HepG2 (cell line): ENCODE data around the gene APC2. TPM values are rescaled to one million over a fixed set of nuclear protein-coding genes. Genes with fewer than 3 reads are reported as not detected.

Experiments used
- ATAC-seq: fragments of 200-7000 bp; cut with Tn5 transposase; 3 replicates; pipeline ENCODE4 v1.9.1; 2020; ENCODE audit warnings: mild to moderate bottlenecking, moderate library complexity
- BruUV-seq: library from RNA; stranded (reverse); fragments of 400-500 nt; replicated peaks from 2 replicates; lab custom pipeline; 2021; lab: Mats Ljungman, UMichigan
- CTCF ChIA-PET: fragments of 300-600 bp; formaldehyde crosslinking; extraction: SDS; loops from one replicate; lab custom pipeline; 2021; ENCODE audit warnings: low total read pairs, inconsistent platforms, low intra/inter-chr PET ratio; lab: Yijun Ruan, JAX
- POLR2A ChIA-PET: fragments of 350-600 bp; sonication (Branson Sonifier 250); formaldehyde crosslinking; loops from one replicate; lab custom pipeline; 2020; ENCODE audit warnings: antibody characterized with exemption, inconsistent platforms; lab: Yijun Ruan, JAX
- DNase-seq: peaks from one replicate; pipeline ENCODE4 v3.0.0-alpha.2; 2015; ENCODE audit warnings: low spot score
- FAIRE-seq: peaks from 3 replicates; lab custom pipeline; 2011; peaks lifted over from hg19 to GRCh38; lab: Jason Lieb, UNC
- H2AFZ ChIP-seq: one replicate; pipeline ENCODE4 v1.6.1; 2011; ENCODE audit warnings: low read length, inconsistent platforms
- H3K27ac ChIP-seq: fragments of 300-600 bp; 3 replicates; pipeline ENCODE4 v1.8.0; 2011; ENCODE audit warnings: mixed run types, mild to moderate bottlenecking, mixed read lengths, low read length, inconsistent platforms; ENCODE audit not compliant: insufficient read depth; ENCODE audit errors: extremely low read length
- H3K27me3 ChIP-seq, 2 experiments: fragments of 200-600 bp in 1 of 2; 2 replicates in 1 of 2; 3 replicates in 1 of 2; pipeline versions ENCODE4 v1.6.0 to v1.8.0; 2011; ENCODE audit warnings: low read length in 2 of 2, mild to moderate bottlenecking in 2 of 2, moderate library complexity in 2 of 2, inconsistent platforms in 1 of 2; ENCODE audit not compliant: insufficient read depth in 2 of 2, control insufficient read depth in 1 of 2
- H3K36me3 ChIP-seq, 2 experiments: fragments of 200-600 bp in 1 of 2; replicated peaks in 1 of 2; 2 replicates in 1 of 2; 3 replicates in 1 of 2; pipeline versions ENCODE4 v1.5.1 to v1.8.0; 2011; ENCODE audit warnings: low read length in 2 of 2, inconsistent platforms in 1 of 2; ENCODE audit not compliant: insufficient read depth in 2 of 2, control insufficient read depth in 1 of 2
- H3K4me1 ChIP-seq: 2 replicates; pipeline ENCODE4 v1.5.1; 2012; ENCODE audit warnings: low read length, inconsistent platforms; ENCODE audit not compliant: insufficient read depth
- H3K4me2 ChIP-seq: 2 replicates; pipeline ENCODE4 v1.6.0; 2011; ENCODE audit warnings: low read depth, low read length, inconsistent platforms
- H3K4me3 ChIP-seq, 3 experiments: fragments of 200-600 bp in 1 of 3; sonication (generic), shearing (Covaris generic) in 1 of 3; replicated peaks in 1 of 3; 2 replicates each; pipeline ENCODE4 v1.5.1; 2011 to 2016; ENCODE audit warnings: low read length in 3 of 3, inconsistent platforms in 2 of 3, low read depth in 2 of 3, mild to moderate bottlenecking in 2 of 3, control low read depth in 1 of 3, mixed read lengths in 1 of 3; ENCODE audit not compliant: insufficient read depth in 1 of 3
- H3K79me2 ChIP-seq: one replicate; pipeline ENCODE4 v1.6.1; 2011; ENCODE audit warnings: low read length, inconsistent platforms; ENCODE audit not compliant: insufficient read depth
- H3K9ac ChIP-seq: 2 replicates; pipeline ENCODE4 v1.6.0; 2011; ENCODE audit warnings: mild to moderate bottlenecking, low read depth, low read length, inconsistent platforms; ENCODE audit not compliant: insufficient read depth
- H3K9me3 ChIP-seq: 2 replicates; pipeline ENCODE4 v1.5.1; 2012; ENCODE audit warnings: mild to moderate bottlenecking, low read length
- H4K20me1 ChIP-seq: 2 replicates; pipeline ENCODE4 v1.6.0; 2011; ENCODE audit warnings: inconsistent platforms, mild to moderate bottlenecking, low read length, moderate library complexity; ENCODE audit not compliant: insufficient read depth
- AGO1 ChIP-seq: fragments of 200-400 bp; formaldehyde crosslinking; IDR thresholded peaks from 2 replicates; pipeline ENCODE4 v1.6.1; 2017; ENCODE audit warnings: mild to moderate bottlenecking, low read depth, low read length, moderate library complexity; ENCODE audit not compliant: poor library complexity, severe bottlenecking
- AGO2 ChIP-seq: fragments of 200-400 bp; formaldehyde crosslinking; optimal IDR thresholded peaks from 2 replicates; pipeline ENCODE3; 2017; ENCODE audit warnings: mild to moderate bottlenecking, low read depth, low read length, moderate library complexity
- AKAP8 ChIP-seq: sonication (generic); formaldehyde crosslinking; IDR thresholded peaks from 2 replicates; pipeline ENCODE4 v1.5.1; 2020; ENCODE audit warnings: mild to moderate bottlenecking, missing genetic modification reagents
- CENPT ChIP-seq: sonication (generic); formaldehyde crosslinking; IDR thresholded peaks from 2 replicates; pipeline ENCODE4 v1.8.0; 2022; ENCODE audit warnings: low read depth, mild to moderate bottlenecking, moderate library complexity, missing genetic modification reagents
- MIER2 ChIP-seq: IDR thresholded peaks from 2 replicates; pipeline ENCODE4 v1.6.1; 2016; ENCODE audit warnings: missing biosample characterization, missing genetic modification reagents
- NONO ChIP-seq, 2 experiments: fragments of 450-650 bp in 1 of 2; sonication (generic) in 1 of 2; formaldehyde crosslinking in 1 of 2; IDR thresholded peaks in 1 of 2; conservative IDR thresholded peaks in 1 of 2; 2 replicates each; pipeline versions ENCODE4 v1.6.1 to v1.8.0; 2017 to 2022; ENCODE audit warnings: mild to moderate bottlenecking in 1 of 2, missing genetic modification reagents in 1 of 2, moderate library complexity in 1 of 2
- POLR2A ChIP-seq, 2 experiments: IDR thresholded peaks; 2 replicates each; pipeline ENCODE4 v1.6.1; 2011; ENCODE audit warnings: low read depth in 2 of 2, low read length in 2 of 2, mild to moderate bottlenecking in 1 of 2, moderate library complexity in 1 of 2; ENCODE audit not compliant: insufficient read depth in 1 of 2
- POLR2G ChIP-seq: fragments of 200-400 bp; formaldehyde crosslinking; IDR thresholded peaks from 2 replicates; pipeline ENCODE4 v1.6.1; 2018; ENCODE audit warnings: mild to moderate bottlenecking, low read depth, low read length, moderate library complexity
- RBM22 ChIP-seq: fragments of 200-400 bp; formaldehyde crosslinking; optimal IDR thresholded peaks from 2 replicates; pipeline ENCODE3; 2017; ENCODE audit warnings: mild to moderate bottlenecking, low read length, moderate library complexity
- TMF1 ChIP-seq: sonication (generic); formaldehyde crosslinking; IDR thresholded peaks from 2 replicates; pipeline ENCODE4 v1.8.1; 2022; ENCODE audit warnings: low read depth, missing genetic modification reagents
- ZBTB42 ChIP-seq: sonication (generic); formaldehyde crosslinking; IDR thresholded peaks from 2 replicates; pipeline ENCODE4 v1.5.0; 2020; ENCODE audit warnings: mild to moderate bottlenecking, missing genetic modification reagents
- ZBTB7A ChIP-seq: sonication (generic); formaldehyde crosslinking; IDR thresholded peaks from 2 replicates; pipeline ENCODE4 v1.8.0; 2022; ENCODE audit warnings: mild to moderate bottlenecking, missing genetic modification reagents
- ZNF550 ChIP-seq: sonication (generic); formaldehyde crosslinking; IDR thresholded peaks from 2 replicates; pipeline ENCODE4 v1.4.0; 2020; ENCODE audit warnings: mild to moderate bottlenecking, missing genetic modification reagents, borderline replicate concordance
- ZNF710 ChIP-seq: sonication (generic); formaldehyde crosslinking; IDR thresholded peaks from 2 replicates; pipeline ENCODE4 v1.5.0; 2020; ENCODE audit warnings: mild to moderate bottlenecking, missing genetic modification reagents, borderline replicate concordance
- ZNF83 ChIP-seq: sonication (generic); formaldehyde crosslinking; IDR thresholded peaks from 2 replicates; pipeline ENCODE4 v1.4.0; 2020; ENCODE audit warnings: missing genetic modification reagents, mild to moderate bottlenecking, borderline replicate concordance
- WGBS: methylation state at CpG from one replicate; pipeline ENCODE4 v1.1.6; 2017; ENCODE audit warnings: low lambda C conversion rate; 5-methylcytosine and 5-hydroxymethylcytosine counted together
- in situ Hi-C: cut with HindIII; loops from 2 replicates; pipeline ENCODE4 v1.10.0; 2017; ENCODE audit warnings: low pct_unique_long_range_greater_than_20kb; ENCODE audit not compliant: extremely low pct_ligation_motif_present
- intact Hi-C: fragments of 100-400 bp; cut with micrococcal nuclease; formaldehyde crosslinking; loops from one replicate; pipeline ENCODE4 v1.10.0; 2022; ENCODE audit not compliant: unreplicated experiment
- polyA plus RNA-seq, 8 experiments: library from polyadenylated mRNA; depleted of rRNA in 3 of 8; stranded (reverse) in 7 of 8; unstranded in 1 of 8; fragments of >200 nt; fragmentation: Illumina TruSeq in 4 of 8; extraction: Trizol in 4 of 8; gene quantifications; 2 replicates each; pipeline versions ENCODE4 v1.2.1 to v1.2.3, GENCODE V29; 2011 to 2016; ENCODE audit warnings: low read depth in 4 of 8, missing spikeins in 1 of 8, mixed read lengths in 1 of 8; ENCODE audit not compliant: insufficient read depth in 1 of 8
- total RNA-seq, 5 experiments: library from RNA; depleted of rRNA; stranded (reverse); fragments of >200 nt; fragmentation: Illumina TruSeq; extraction: Trizol; gene quantifications; 2 replicates each; pipeline ENCODE4 v1.2.3, GENCODE V29; 2016; ENCODE audit warnings: low read depth in 1 of 5
- TF ChIP-seq, protein P1 (sequence below): sonication (generic); formaldehyde crosslinking; IDR thresholded peaks from 2 replicates; pipeline ENCODE4 v1.5.1; 2020; ENCODE audit warnings: missing genetic modification reagents, mild to moderate bottlenecking, borderline replicate concordance

The APC2 gene
- total and polyA plus RNA-seq, 2 of the 13 experiments (the other 11 are each of a cell fraction or from before 2014, with no cell fraction given) = 0.08 to 0.22 TPM

DNA sequence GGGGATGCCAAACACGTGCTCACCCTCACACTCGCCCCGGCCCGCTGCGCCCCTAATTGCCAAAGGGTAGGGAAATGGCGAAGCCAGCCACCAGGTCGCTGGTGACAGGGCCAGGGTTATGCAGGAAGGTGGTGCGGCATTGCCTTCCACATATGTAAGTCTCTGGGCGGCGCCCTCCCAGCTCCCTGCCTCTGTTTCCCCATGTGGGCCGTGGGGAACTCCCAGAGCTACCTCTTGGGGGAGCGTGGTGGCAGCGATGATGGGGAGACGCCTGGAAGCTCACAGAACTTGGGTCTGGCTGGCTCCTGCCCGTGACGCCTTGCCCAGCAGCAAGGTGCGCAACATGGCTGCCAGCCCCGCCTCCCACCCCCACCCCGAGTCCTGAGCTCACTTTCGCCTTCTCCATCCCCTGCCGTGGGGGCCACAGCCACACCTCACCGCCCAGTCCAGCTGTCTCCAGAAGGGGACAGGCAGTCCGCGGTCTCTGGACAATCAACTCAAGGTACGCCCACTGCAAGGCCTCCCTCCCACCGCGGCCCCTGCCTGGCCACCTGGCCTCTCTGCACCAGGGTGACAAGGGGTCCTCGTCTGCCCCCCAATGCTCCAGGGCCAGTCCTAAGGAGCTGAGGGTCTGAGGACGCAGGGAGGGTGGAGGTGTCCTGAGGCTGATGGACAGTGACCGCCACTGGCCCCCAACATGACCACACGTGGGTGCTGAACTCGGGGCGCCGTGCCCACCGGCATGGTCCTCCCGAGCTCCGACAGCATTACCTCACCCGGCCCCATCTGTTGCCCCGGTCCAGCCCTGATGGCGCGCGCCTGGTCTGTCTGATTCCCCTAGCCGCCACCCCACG is 22.5 kb downstream of the APC2 start:
- H3K36me3 ChIP-seq = peaks cover 2 to 8% of the 10 kb centered on the region in 2 experiments; a peak in 3 of 5 replicates
- no peak overlapping the region for H3K4me2 ChIP-seq
- no TSS peak for BruUV-seq
- H3K4me1 ChIP-seq = peaks cover 32% of the 10 kb centered on the region
- H3K79me2 ChIP-seq = peaks cover 6% of the 10 kb centered on the region
- TF ChIP-seq TMF1 (CRISPR knock-in tag) = no peak
- TF ChIP-seq ZBTB7A (CRISPR knock-in tag) = no peak
- no peak for TF ChIP-seq ZNF710
- no peak for TF ChIP-seq ZBTB42 (CRISPR knock-in tag)
- TF ChIP-seq MIER2 (CRISPR knock-in tag) = no peak
- TF ChIP-seq ZNF550 (CRISPR knock-in tag) = 0 out of 2 replicates have a peak, but pooled peaks have one; percentile 43
- peak; percentile 44 for TF ChIP-seq AGO2
- no peak for TF ChIP-seq RBM22
- TF ChIP-seq POLR2A (IDR thresholded peaks at IDR 0.05; ENCODE audit: insufficient read depth in 1 of 2, low read depth in 2 of 2, low read length in 2 of 2) = 0 out of 4 replicates have a peak, but pooled peaks of 1 of the 2 experiments have one; percentile 33
- peak; percentile 12; the same call in 1 of the 2 replicates for TF ChIP-seq POLR2G
- 0 out of 2 replicates have a peak, but pooled peaks have one; percentile 50 for TF ChIP-seq ZNF83 (CRISPR knock-in tag)
- TF ChIP-seq AGO1 = peak; percentile 77
- no peak for TF ChIP-seq NONO (IDR thresholded peaks at IDR 0.05)
- TF ChIP-seq NONO (CRISPR knock-in tag; conservative IDR thresholded peaks at IDR 0.05) = 0 out of 2 replicates have a peak, but pooled peaks have one; percentile 23
- TF ChIP-seq CENPT (CRISPR knock-in tag) = 0 out of 2 replicates have a peak, but pooled peaks have one; percentile 27
- TF ChIP-seq, protein P1, sequence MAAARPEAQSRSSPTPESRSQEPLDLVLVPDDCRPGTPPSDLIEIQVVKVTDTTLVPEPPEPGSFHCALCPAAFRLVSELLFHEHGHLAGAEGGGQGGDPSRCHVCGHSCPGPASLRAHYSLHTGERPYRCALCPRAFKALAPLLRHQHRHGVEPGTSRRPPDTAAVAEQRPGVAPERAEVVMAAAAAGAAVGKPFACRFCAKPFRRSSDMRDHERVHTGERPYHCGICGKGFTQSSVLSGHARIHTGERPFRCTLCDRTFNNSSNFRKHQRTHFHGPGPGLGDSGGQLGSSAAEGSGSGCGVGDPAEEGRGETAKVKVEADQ = no peak
- 0 out of 2 replicates have a peak, but pooled peaks have one; percentile 77 for TF ChIP-seq AKAP8
- no peak overlapping the region for H3K4me3 ChIP-seq
- DNase-seq (no peak), ATAC-seq (no peak), FAIRE-seq (no peak)
- H3K27ac ChIP-seq = no peak overlapping the region
- peaks cover 12% of the 10 kb centered on the region for H4K20me1 ChIP-seq
- ChIA-PET POLR2A (interaction anchor here (1.2 to 3.6 kb wide), 3 partner anchors 18 to 32 kb away, joined by 3 to 19 read pairs (median 3); partner anchors contain the start of genes PCSK4 and REEP6), CTCF (no interaction called here)
- H2AFZ ChIP-seq = no peak overlapping the region
- no peaks in the 10 kb centered on the region for H3K9me3 ChIP-seq
- 88% methylated on average over 21 of the region's 44 CpGs for WGBS
- no peak overlapping the region for H3K9ac ChIP-seq
- intact Hi-C loops = no loop called here
- in situ Hi-C loops = no loop called here
- no peaks in the 10 kb centered on the region for H3K27me3 ChIP-seq
